Measurements from ENCODE around the gene NUDT9.

DNA sequence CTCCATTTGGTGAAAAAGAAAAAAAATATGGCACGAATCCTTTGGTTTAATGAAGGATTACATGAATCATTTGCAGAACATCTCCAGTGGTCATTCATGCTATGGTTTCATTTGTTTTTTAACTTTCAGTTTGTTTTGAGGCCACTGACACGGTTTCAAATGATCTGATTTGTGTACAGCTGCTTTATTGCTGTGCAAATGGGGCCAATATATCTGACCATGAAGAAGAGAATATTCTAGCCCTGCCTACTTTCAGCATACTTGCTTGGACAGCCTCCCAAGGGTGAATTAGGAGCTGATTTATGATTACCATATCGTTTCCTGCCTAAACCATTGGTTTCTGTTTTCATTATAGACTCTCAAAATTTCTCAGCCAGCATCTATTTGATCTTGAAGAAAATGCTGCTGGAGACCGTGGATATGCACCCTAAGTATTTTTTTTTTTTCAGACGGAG is 76.1 kb downstream of the NUDT9 start:
- TF ChIP-seq CTCF (IDR thresholded peaks at IDR 0.05), result no peak
- no peak for TF ChIP-seq POLR2A (IDR thresholded peaks at IDR 0.05)

All from esophagus squamous epithelium (tissue), 4 donors.